Loucy (cell line): ENCODE results near the gene DENND6B.

Experiments
- CTCF ChIP-seq: fragments of 200-600 bp; sonication (generic); conservative IDR thresholded peaks from 2 replicates; pipeline ENCODE4 v1.5.1; 2014; ENCODE audit warnings: mild to moderate bottlenecking, antibody characterized with exemption, low read length
- EZH2phosphoT487 ChIP-seq: fragments of 200-600 bp; IDR thresholded peaks from 2 replicates; pipeline ENCODE4 v1.6.1; 2018; ENCODE audit warnings: antibody characterized with exemption, mild to moderate bottlenecking, moderate library complexity, borderline replicate concordance

- no peak for TF ChIP-seq CTCF
- no peak for TF ChIP-seq EZH2phosphoT487
These were observed 17.7 kb downstream of the DENND6B start for GRCh38 chr22:50308986-50309600.
